ENCODE results near the gene IRGQ.

The IRGQ gene

DNA sequence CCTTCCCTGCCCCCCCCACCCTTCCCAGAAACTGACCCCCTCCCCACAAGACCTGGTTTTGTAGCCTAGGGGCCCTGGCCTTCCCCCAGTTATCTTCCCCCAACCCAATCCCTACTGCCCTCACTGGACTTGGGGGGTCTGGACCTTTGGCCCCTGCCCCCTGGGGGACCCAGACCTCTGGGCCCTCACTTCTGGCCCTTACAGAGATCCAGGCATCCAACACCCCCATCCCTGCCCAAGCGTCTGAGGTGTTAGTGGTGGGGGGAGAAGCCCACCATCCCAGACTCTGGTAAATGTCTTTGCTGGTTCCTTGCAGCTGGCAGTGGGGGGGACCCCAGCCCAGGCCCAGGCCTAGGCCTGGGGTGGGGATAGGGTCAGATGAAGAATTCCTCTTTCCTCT lies 27.0 kb upstream of the IRGQ start:
- H3K9me3 ChIP-seq (ENCODE audit: severe bottlenecking): no peaks in the 10 kb centered on the region
- DNase-seq: no peak
- peaks cover 24% of the 10 kb centered on the region for H3K36me3 ChIP-seq
- TF ChIP-seq, protein P1, sequence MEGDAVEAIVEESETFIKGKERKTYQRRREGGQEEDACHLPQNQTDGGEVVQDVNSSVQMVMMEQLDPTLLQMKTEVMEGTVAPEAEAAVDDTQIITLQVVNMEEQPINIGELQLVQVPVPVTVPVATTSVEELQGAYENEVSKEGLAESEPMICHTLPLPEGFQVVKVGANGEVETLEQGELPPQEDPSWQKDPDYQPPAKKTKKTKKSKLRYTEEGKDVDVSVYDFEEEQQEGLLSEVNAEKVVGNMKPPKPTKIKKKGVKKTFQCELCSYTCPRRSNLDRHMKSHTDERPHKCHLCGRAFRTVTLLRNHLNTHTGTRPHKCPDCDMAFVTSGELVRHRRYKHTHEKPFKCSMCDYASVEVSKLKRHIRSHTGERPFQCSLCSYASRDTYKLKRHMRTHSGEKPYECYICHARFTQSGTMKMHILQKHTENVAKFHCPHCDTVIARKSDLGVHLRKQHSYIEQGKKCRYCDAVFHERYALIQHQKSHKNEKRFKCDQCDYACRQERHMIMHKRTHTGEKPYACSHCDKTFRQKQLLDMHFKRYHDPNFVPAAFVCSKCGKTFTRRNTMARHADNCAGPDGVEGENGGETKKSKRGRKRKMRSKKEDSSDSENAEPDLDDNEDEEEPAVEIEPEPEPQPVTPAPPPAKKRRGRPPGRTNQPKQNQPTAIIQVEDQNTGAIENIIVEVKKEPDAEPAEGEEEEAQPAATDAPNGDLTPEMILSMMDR (IDR thresholded peaks at IDR 0.05; ENCODE audit: low read depth, low read length): no peak
- H3K27me3 ChIP-seq (ENCODE audit: insufficient read depth, low read depth, severe bottlenecking): no peaks in the 10 kb centered on the region
- H3K4me3 ChIP-seq (ENCODE audit: low read depth, low read length): no peak overlapping the region
- no peak overlapping the region for H3K27ac ChIP-seq

DNA sequence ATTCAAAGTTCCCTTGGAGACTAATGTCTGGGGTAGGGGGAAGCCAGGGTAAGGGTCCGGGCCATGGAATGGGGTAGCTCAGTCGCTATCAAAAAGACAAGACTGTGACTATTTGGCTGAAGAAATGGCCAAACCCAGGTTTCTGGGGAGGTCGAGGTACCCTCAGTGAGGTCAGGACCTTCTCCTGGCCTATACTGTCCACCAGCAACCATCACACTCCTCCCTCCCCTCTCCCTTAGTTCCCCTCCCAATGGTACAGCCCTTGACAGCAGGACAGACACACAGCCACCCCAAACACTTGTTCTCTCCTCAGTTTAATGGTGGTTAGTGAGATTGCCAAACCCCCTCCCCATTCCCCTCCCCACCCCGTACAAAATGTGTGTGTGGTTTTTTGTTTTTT lies 26.1 kb upstream of the IRGQ start:
- TF ChIP-seq, protein P1 (IDR thresholded peaks at IDR 0.05; ENCODE audit: low read depth, low read length): no peak
- DNase-seq: no peak
- H3K9me3 ChIP-seq (ENCODE audit: severe bottlenecking): no peaks in the 10 kb centered on the region
- H3K36me3 ChIP-seq: peaks cover 24% of the 10 kb centered on the region
- no peak overlapping the region for H3K4me3 ChIP-seq (ENCODE audit: low read depth, low read length)
- no peaks in the 10 kb centered on the region for H3K27me3 ChIP-seq (ENCODE audit: insufficient read depth, low read depth, severe bottlenecking)
- no peak overlapping the region for H3K27ac ChIP-seq

DNA sequence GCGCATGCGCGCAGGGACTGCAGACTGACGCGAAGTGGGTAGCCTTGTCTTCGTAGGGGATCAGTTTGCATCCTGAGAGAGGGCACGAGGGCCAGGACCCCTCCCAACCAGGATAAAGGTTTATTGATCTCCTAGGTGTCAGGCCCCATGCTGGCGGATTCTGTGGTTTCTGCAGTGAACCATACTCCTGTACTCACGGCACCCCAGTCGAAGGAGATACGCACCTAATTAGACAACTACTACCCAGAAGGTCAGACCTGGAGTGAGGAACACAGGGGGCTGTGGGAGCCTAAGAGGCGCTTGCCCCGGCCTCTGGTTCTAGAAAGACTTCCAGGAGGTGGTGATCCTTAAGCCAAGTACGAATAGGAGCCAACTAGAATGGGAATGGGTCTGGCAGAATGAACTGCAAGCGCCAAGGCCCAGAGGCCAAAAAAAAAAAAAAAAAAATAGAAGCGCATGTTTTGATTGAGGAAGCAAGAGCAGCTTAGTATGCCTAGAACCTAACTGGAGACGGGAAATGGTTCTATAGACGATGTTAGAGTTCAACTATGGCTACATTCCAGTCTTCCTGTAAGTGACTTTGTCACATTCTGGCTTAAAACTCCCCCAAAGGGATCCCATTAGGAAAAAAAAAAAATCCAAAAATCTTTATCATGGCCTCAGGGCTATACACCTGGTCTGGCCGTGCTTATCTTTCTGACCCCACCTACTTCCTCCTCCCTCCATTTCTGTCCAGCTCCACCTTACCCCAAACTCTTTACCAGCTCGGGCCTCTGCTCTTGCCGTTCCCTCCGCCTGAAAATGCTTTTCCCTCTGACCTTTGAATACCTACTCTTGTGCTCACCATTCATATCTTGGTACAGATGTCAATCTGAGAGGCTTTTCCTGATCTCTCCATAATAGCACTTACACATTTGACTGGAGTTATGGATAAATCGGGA lies 24.4 kb upstream of the IRGQ start:
- no peak for DNase-seq
- TF ChIP-seq, protein P1 (IDR thresholded peaks at IDR 0.05; ENCODE audit: low read depth, low read length): no peak
- no peaks in the 10 kb centered on the region for H3K27me3 ChIP-seq (ENCODE audit: insufficient read depth, low read depth, severe bottlenecking)
- H3K4me3 ChIP-seq (ENCODE audit: low read depth, low read length): peak overlapping the region; percentile 70
- peaks cover 20% of the 10 kb centered on the region for H3K36me3 ChIP-seq
- no peaks in the 10 kb centered on the region for H3K9me3 ChIP-seq (ENCODE audit: severe bottlenecking)
- peak overlapping the region; percentile 99 for H3K27ac ChIP-seq

DNA sequence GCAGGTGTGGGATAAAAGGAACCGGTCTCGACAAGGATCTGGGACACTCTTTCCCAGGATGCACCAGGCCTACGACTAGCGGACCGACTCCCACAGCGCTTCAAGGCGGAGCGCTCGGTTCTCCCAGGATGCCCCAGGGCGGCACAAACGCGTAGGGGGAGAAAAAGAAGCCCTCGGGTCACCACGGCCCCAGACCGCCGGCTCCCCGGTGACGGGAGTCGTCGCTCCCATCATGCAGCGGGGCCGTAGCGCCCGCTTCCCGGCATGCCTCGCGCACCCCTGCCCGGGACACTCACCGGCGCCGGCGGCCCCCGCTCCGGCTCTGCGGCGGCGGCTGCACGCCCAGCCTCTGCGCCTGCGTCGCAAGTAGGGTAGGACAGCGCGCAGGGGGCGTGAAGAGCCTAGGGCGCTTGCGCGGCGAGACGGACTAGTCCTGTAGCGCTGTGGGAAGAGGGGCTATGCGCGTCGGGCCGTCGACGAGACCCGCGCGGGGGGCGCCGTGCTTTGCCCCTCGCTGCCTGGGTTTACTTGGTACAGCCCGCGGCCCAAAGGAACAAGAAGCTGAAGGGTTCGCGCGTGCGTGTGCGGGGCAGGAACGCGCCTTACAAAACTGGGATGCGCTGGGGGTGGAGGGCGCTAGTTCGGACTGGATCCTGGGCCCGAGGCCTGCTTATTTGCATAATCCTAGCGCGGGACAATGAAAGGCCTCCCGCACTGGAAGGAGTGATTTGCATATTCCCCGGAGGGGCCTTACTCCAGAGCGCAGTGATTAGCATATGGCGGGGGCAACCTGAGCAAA lies 23.5 kb upstream of the IRGQ start, which contains the start of gene ZNF428:
Gene ZNF428 (minus strand): TSS at position 368 of the 799 bp plus-strand sequence. CDS start 5,325 bp downstream, outside the sequence.
- peak; percentile 97 for DNase-seq
- H3K27ac ChIP-seq: peak within 1 kb of the TSS; percentile 99

DNA sequence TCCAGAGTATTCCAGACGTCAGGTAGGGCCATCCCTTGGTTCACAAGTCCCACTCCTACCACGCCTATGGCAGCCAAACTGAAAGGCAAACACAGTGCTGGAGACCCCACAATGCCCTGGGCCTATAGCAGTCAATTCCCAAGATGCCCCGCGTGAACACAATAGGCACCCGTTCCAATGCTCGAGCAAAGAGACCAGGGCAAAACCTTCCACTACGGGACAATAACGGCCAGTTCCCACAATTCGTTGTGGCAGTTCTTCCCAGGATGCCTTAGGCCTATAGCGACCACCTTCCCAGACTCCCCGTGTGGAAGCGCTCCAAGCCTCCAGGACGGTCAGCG lies 23.0 kb upstream of the IRGQ start:
- H3K9me3 ChIP-seq (ENCODE audit: severe bottlenecking): no peaks in the 10 kb centered on the region
- DNase-seq: peak; percentile 72
- peak overlapping the region; percentile 70 for H3K4me3 ChIP-seq (ENCODE audit: low read depth, low read length)
- no peaks in the 10 kb centered on the region for H3K27me3 ChIP-seq (ENCODE audit: insufficient read depth, low read depth, severe bottlenecking)
- peaks cover 13% of the 10 kb centered on the region for H3K36me3 ChIP-seq
- TF ChIP-seq, protein P1 (IDR thresholded peaks at IDR 0.05; ENCODE audit: low read depth, low read length): no peak
- H3K27ac ChIP-seq: peak overlapping the region; percentile 99

More for the DNA sequence above, 23.5 kb upstream of the IRGQ start, which contains the start of gene ZNF428:
- H3K36me3 ChIP-seq: peaks cover 15% of the 10 kb centered on the region
- TF ChIP-seq, protein P1 (IDR thresholded peaks at IDR 0.05; ENCODE audit: low read depth, low read length): no peak
- peak within 1 kb of the TSS; percentile 70 for H3K4me3 ChIP-seq (ENCODE audit: low read depth, low read length)
- no peaks in the 10 kb centered on the region for H3K9me3 ChIP-seq (ENCODE audit: severe bottlenecking)
- no peaks in the 10 kb centered on the region for H3K27me3 ChIP-seq (ENCODE audit: insufficient read depth, low read depth, severe bottlenecking)
